NB4 (cell line): Measurements from ENCODE around the gene CRTC1.
A peak's percentile ranks its signal among the peaks of the same experiment; 100 is the strongest.

Experiments
- DNase-seq: peaks from one replicate; pipeline ENCODE4 v3.0.0; 2010; ENCODE audit warnings: low read depth
- H3K4me3 ChIP-seq: one replicate; pipeline ENCODE4 v1.5.1; 2011; ENCODE audit warnings: mild to moderate bottlenecking, low read depth, low read length, moderate library complexity
- CTCF ChIP-seq: IDR thresholded peaks from one replicate; pipeline ENCODE4 v1.5.1; 2012; ENCODE audit warnings: low read depth, low read length
- MAX ChIP-seq: IDR thresholded peaks from 2 replicates; pipeline ENCODE4 v1.6.1; 2011; ENCODE audit warnings: low read depth, low read length
- MYC ChIP-seq: IDR thresholded peaks from 2 replicates; pipeline ENCODE4 v1.6.1; 2011; ENCODE audit warnings: low read depth, low read length
- POLR2A ChIP-seq: IDR thresholded peaks from 2 replicates; pipeline ENCODE4 v1.6.1; 2011; ENCODE audit warnings: mild to moderate bottlenecking; ENCODE audit not compliant: insufficient read length; ENCODE audit errors: extremely low read depth

CRTC1 gene

GRCh38 chr19:18669883-18670282, 13.6 kb upstream of the CRTC1 start:
- no peak for DNase-seq
- TF ChIP-seq CTCF (no peak), MYC (no peak), MAX (no peak), POLR2A (no peak)
- no peak overlapping the region for H3K4me3 ChIP-seq

- TF ChIP-seq MAX (no peak), MYC (no peak), CTCF (no peak), POLR2A (no peak)
- DNase-seq = no peak
- H3K4me3 ChIP-seq = no peak overlapping the region
Observed at GRCh38 chr19:18670312-18670711, 13.2 kb upstream of the CRTC1 start.

- DNase-seq = no peak
- no peak for TF ChIP-seq MYC
- no peak for TF ChIP-seq POLR2A
- TF ChIP-seq MAX = no peak
- TF ChIP-seq CTCF = no peak
Observed at GRCh38 chr19:18671303-18672043, 12.0 kb upstream of the CRTC1 start.

GRCh38 chr19:18672044-18672451, 11.4 kb upstream of the CRTC1 start:
- no peak for DNase-seq
- TF ChIP-seq POLR2A (no peak), MAX (no peak), MYC (no peak), CTCF (no peak)
- H3K4me3 ChIP-seq = no peak overlapping the region

More at GRCh38 chr19:18671303-18672043, 12.0 kb upstream of the CRTC1 start:
- H3K4me3 ChIP-seq = no peak overlapping the region

GRCh38 chr19:18672606-18673337, 10.7 kb upstream of the CRTC1 start:
- no peak overlapping the region for H3K4me3 ChIP-seq
- no peak for TF ChIP-seq POLR2A
- TF ChIP-seq MAX = no peak
- no peak for TF ChIP-seq MYC
- no peak for TF ChIP-seq CTCF
- peak; percentile 50 for DNase-seq
